ENCODE measurements around the gene ANO1. TPM values are rescaled to one million over a fixed set of nuclear protein-coding genes. Genes with fewer than 3 reads are reported as not detected.

The ANO1 gene
- total RNA-seq, 1 donor from 2014 or later: 9.1 TPM

- Mint-ChIP-seq H3K4me1 (ENCODE audit: low read depth) (peaks cover 30% of the 10 kb centered on the region), H3K36me3 (ENCODE audit: insufficient read depth) (no peaks in the 10 kb centered on the region), H3K27me3 (peaks cover 20% of the 10 kb centered on the region), H3K27ac (peak overlapping the region; percentile 84), H3K9me3 (ENCODE audit: low read depth) (no peaks in the 10 kb centered on the region), H3K4me3 (ENCODE audit: low read depth) (no peak overlapping the region)
- TF ChIP-seq, protein P1, sequence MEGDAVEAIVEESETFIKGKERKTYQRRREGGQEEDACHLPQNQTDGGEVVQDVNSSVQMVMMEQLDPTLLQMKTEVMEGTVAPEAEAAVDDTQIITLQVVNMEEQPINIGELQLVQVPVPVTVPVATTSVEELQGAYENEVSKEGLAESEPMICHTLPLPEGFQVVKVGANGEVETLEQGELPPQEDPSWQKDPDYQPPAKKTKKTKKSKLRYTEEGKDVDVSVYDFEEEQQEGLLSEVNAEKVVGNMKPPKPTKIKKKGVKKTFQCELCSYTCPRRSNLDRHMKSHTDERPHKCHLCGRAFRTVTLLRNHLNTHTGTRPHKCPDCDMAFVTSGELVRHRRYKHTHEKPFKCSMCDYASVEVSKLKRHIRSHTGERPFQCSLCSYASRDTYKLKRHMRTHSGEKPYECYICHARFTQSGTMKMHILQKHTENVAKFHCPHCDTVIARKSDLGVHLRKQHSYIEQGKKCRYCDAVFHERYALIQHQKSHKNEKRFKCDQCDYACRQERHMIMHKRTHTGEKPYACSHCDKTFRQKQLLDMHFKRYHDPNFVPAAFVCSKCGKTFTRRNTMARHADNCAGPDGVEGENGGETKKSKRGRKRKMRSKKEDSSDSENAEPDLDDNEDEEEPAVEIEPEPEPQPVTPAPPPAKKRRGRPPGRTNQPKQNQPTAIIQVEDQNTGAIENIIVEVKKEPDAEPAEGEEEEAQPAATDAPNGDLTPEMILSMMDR (IDR thresholded peaks at IDR 0.05; ENCODE audit: unreplicated experiment): no peak
- no peak for DNase-seq (ENCODE audit: low spot score, unreplicated experiment)
Measured at GRCh38 chr11:70139785-70140410, 61.8 kb downstream of the ANO1 start.

GRCh38 chr11:70140711-70141485 lies 62.8 kb downstream of the ANO1 start:
- Mint-ChIP-seq H3K27ac (peak overlapping the region; percentile 84), H3K9me3 (ENCODE audit: low read depth) (no peaks in the 10 kb centered on the region), H3K27me3 (peaks cover 21% of the 10 kb centered on the region), H3K36me3 (ENCODE audit: insufficient read depth) (no peaks in the 10 kb centered on the region), H3K4me1 (ENCODE audit: low read depth) (peaks cover 25% of the 10 kb centered on the region), H3K4me3 (ENCODE audit: low read depth) (peak overlapping the region; percentile 47)
- DNase-seq (ENCODE audit: low spot score, unreplicated experiment): no peak
- TF ChIP-seq, protein P1 (IDR thresholded peaks at IDR 0.05; ENCODE audit: unreplicated experiment): no peak

- peaks cover 25% of the 10 kb centered on the region for H3K4me1 Mint-ChIP-seq (ENCODE audit: low read depth)
- peak overlapping the region; percentile 50 for H3K4me3 Mint-ChIP-seq (ENCODE audit: low read depth)
- H3K27ac Mint-ChIP-seq: peak overlapping the region; percentile 85
- TF ChIP-seq, protein P1 (IDR thresholded peaks at IDR 0.05; ENCODE audit: unreplicated experiment): no peak
- DNase-seq (ENCODE audit: low spot score, unreplicated experiment): no peak
- H3K27me3 Mint-ChIP-seq: peaks cover 27% of the 10 kb centered on the region
- no peaks in the 10 kb centered on the region for H3K36me3 Mint-ChIP-seq (ENCODE audit: insufficient read depth)
- no peaks in the 10 kb centered on the region for H3K9me3 Mint-ChIP-seq (ENCODE audit: low read depth)
Measured at GRCh38 chr11:70141486-70142220, 63.5 kb downstream of the ANO1 start.

- no peaks in the 10 kb centered on the region for H3K9me3 Mint-ChIP-seq (ENCODE audit: low read depth)
- H3K27me3 Mint-ChIP-seq: peaks cover 31% of the 10 kb centered on the region
- no peak for DNase-seq (ENCODE audit: low spot score, unreplicated experiment)
- peaks cover 29% of the 10 kb centered on the region for H3K4me1 Mint-ChIP-seq (ENCODE audit: low read depth)
- no peak overlapping the region for H3K27ac Mint-ChIP-seq
- TF ChIP-seq, protein P1 (IDR thresholded peaks at IDR 0.05; ENCODE audit: unreplicated experiment): no peak
- H3K4me3 Mint-ChIP-seq (ENCODE audit: low read depth): no peak overlapping the region
- no peaks in the 10 kb centered on the region for H3K36me3 Mint-ChIP-seq (ENCODE audit: insufficient read depth)
Measured at GRCh38 chr11:70142221-70142875, 64.2 kb downstream of the ANO1 start.

GRCh38 chr11:70144262-70144661 lies 66.1 kb downstream of the ANO1 start:
- DNase-seq (ENCODE audit: low spot score, unreplicated experiment): no peak
- Mint-ChIP-seq H3K27ac (no peak overlapping the region), H3K27me3 (peaks cover 40% of the 10 kb centered on the region), H3K4me1 (ENCODE audit: low read depth) (peaks cover 29% of the 10 kb centered on the region), H3K9me3 (ENCODE audit: low read depth) (no peaks in the 10 kb centered on the region), H3K36me3 (ENCODE audit: insufficient read depth) (no peaks in the 10 kb centered on the region), H3K4me3 (ENCODE audit: low read depth) (no peak overlapping the region)
- TF ChIP-seq, protein P1 (IDR thresholded peaks at IDR 0.05; ENCODE audit: unreplicated experiment): no peak

Measured in progenitor cell of endocrine pancreas (in vitro differentiated cells).